Kidney (tissue), 14 donors: ENCODE data around the gene CRABP2. TPM values are rescaled to one million over a fixed set of nuclear protein-coding genes. Genes with fewer than 3 reads are reported as not detected.
A peak's percentile ranks its signal among the peaks of the same experiment; 100 is the strongest.

Experiments
- DNase-seq, 5 donors: peaks; one replicate each; pipeline ENCODE4 v3.0.0-alpha.2; 2013 to 2020
- FAIRE-seq: peaks from 2 replicates; lab custom pipeline; 2012; peaks lifted over from hg19 to GRCh38; lab: Jason Lieb, UNC
- H3K27ac ChIP-seq, 2 donors: one replicate each; pipeline ENCODE4 v1.7.0; 2013; ENCODE audit warnings: low read depth in 2 of 2, low read length in 2 of 2, inconsistent platforms in 1 of 2
- H3K27me3 ChIP-seq: one replicate; pipeline ENCODE4 v1.7.1; 2013; ENCODE audit warnings: low read length, inconsistent platforms; ENCODE audit not compliant: control insufficient read depth, insufficient read depth
- H3K36me3 ChIP-seq, 3 donors: one replicate each; pipeline versions ENCODE4 v1.7.0 to v1.7.1; 2013; ENCODE audit warnings: low read length in 3 of 3, control low read depth in 1 of 3, inconsistent platforms in 1 of 3; ENCODE audit not compliant: insufficient read depth in 3 of 3, control insufficient read depth in 2 of 3
- H3K4me1 ChIP-seq, 3 donors: one replicate each; pipeline versions ENCODE4 v1.7.0 to v1.7.1; 2013; ENCODE audit warnings: low read length in 3 of 3, inconsistent platforms in 1 of 3, low read depth in 1 of 3; ENCODE audit not compliant: control insufficient read depth in 2 of 3, insufficient read depth in 2 of 3
- H3K4me3 ChIP-seq, 3 donors: one replicate each; pipeline versions ENCODE4 v1.7.0 to v1.8.1; 2013; ENCODE audit warnings: low read length in 3 of 3, control low read depth in 1 of 3, inconsistent platforms in 1 of 3
- H3K9ac ChIP-seq, 3 donors: one replicate each; pipeline versions ENCODE4 v1.7.0 to v1.7.1; 2013; ENCODE audit warnings: low read length in 3 of 3, control low read depth in 1 of 3, inconsistent platforms in 1 of 3
- H3K9me3 ChIP-seq, 3 donors: one replicate each; pipeline versions ENCODE4 v1.7.0 to v1.7.1; 2013; ENCODE audit warnings: low read length in 3 of 3, control low read depth in 1 of 3, inconsistent platforms in 1 of 3; ENCODE audit not compliant: control insufficient read depth in 2 of 3, insufficient read depth in 1 of 3
- intact Hi-C: fragments of 100-400 bp; cut with DNase I; formaldehyde crosslinking; loops from one replicate; pipeline ENCODE4 v1.11.1; 2022
- polyA plus RNA-seq: library from polyadenylated mRNA; stranded (reverse); fragments of 350-450 nt; fragmentation: Illumina TruSeq; extraction: RNeasy Lipid Tissue Mini Kit (QIAGEN cat#74804); gene quantifications from one replicate; pipeline ENCODE4 v1.2.3, GENCODE V29; 2014; ENCODE audit warnings: low read depth, low replicate concordance; ENCODE audit not compliant: insufficient read depth
- total RNA-seq: library from RNA; stranded (reverse); fragmentation: NEBNext Ultra II Directional; extraction: Animal tissue kit (Norgen Biotek cat#: 25700); gene quantifications from one replicate; pipeline ENCODE4 v1.2.1, GENCODE V29; 2021
- TF ChIP-seq, protein P1 (sequence below): IDR thresholded peaks from 3 replicates; pipeline ENCODE4 v1.5.1; 2012; ENCODE audit warnings: mild to moderate bottlenecking, moderate library complexity, borderline replicate concordance; ENCODE audit not compliant: insufficient read depth; ENCODE audit errors: extremely low read depth
- donor health status: control.
- donor health status: control.
- donor health status: control.
- donor health status: control.
- donor health status: control.
- donor health status: DM: yes; HTN: yes; CAD: no.
- donor health status: Normal renal cell carcinoma (clear cell type).

The CRABP2 gene
- total and polyA plus RNA-seq, 2 donors from 2014 or later: 15.2 to 21.6 TPM

DNA sequence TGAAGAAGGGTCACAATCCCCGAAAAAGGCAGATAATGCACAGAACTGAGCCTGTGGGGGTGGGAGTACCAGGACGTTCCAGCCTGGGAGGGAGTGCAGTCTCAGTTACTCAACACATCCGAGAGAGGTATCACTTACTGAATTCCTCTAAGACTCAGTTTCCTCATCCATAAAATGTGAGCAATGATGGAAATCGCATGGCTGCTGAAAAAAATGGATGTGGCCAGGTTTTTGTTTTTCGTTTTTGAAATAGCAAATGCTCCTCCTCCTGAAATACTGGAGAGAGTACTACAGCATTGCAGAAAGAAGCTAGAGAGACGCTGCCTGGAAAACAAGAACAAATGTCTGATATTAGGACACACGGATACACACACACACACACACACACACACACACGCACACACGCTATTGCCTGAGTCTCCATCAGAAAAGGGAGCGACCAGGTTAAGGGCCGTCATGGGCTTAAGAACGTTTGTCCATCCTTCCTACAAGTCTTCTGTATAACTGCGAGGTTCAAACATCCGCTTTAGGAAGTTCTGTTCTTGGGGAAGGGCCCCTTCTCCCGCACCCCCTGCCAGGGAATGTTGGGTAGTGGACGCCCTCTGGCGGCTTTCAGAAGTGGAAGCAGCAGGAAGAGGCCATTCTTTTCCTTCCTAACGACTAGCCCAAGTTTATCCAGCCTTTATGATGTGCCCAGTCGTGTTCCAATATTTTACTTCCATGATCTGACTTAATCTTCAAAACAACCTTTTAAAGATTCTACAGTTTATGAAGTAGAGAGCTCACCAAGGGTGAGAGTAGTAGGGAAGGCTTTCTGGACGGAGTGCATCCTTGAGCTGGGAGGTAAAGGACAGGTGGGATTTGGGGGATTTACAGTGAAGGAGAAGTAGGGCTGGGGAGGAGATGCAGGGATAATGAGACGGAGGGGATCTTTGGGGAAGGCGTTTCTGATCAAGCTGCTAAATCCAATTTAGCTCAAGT, 27.5 kb downstream of the CRABP2 start:
- no peaks in the 10 kb centered on the region for H3K9me3 ChIP-seq
- peak overlapping the region in 2 of 3 donors; percentile 26 to 49 for H3K9ac ChIP-seq
- no peaks in the 10 kb centered on the region for H3K36me3 ChIP-seq
- DNase-seq: peak in 4 of 5 donors; percentile 79 to 95 (median 85)
- TF ChIP-seq, protein P1, sequence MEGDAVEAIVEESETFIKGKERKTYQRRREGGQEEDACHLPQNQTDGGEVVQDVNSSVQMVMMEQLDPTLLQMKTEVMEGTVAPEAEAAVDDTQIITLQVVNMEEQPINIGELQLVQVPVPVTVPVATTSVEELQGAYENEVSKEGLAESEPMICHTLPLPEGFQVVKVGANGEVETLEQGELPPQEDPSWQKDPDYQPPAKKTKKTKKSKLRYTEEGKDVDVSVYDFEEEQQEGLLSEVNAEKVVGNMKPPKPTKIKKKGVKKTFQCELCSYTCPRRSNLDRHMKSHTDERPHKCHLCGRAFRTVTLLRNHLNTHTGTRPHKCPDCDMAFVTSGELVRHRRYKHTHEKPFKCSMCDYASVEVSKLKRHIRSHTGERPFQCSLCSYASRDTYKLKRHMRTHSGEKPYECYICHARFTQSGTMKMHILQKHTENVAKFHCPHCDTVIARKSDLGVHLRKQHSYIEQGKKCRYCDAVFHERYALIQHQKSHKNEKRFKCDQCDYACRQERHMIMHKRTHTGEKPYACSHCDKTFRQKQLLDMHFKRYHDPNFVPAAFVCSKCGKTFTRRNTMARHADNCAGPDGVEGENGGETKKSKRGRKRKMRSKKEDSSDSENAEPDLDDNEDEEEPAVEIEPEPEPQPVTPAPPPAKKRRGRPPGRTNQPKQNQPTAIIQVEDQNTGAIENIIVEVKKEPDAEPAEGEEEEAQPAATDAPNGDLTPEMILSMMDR: peak; percentile 67
- H3K4me3 ChIP-seq: peak overlapping the region; percentile 22 to 68 (median 55)
- peaks cover 3 to 16% (median 6%) of the 10 kb centered on the region in 3 donors for H3K4me1 ChIP-seq
- intact Hi-C loops: no loop called here
- FAIRE-seq: peak; percentile 8
- peak overlapping the region; percentile 7 to 57 for H3K27ac ChIP-seq
- peaks cover 10% of the 10 kb centered on the region for H3K27me3 ChIP-seq

DNA sequence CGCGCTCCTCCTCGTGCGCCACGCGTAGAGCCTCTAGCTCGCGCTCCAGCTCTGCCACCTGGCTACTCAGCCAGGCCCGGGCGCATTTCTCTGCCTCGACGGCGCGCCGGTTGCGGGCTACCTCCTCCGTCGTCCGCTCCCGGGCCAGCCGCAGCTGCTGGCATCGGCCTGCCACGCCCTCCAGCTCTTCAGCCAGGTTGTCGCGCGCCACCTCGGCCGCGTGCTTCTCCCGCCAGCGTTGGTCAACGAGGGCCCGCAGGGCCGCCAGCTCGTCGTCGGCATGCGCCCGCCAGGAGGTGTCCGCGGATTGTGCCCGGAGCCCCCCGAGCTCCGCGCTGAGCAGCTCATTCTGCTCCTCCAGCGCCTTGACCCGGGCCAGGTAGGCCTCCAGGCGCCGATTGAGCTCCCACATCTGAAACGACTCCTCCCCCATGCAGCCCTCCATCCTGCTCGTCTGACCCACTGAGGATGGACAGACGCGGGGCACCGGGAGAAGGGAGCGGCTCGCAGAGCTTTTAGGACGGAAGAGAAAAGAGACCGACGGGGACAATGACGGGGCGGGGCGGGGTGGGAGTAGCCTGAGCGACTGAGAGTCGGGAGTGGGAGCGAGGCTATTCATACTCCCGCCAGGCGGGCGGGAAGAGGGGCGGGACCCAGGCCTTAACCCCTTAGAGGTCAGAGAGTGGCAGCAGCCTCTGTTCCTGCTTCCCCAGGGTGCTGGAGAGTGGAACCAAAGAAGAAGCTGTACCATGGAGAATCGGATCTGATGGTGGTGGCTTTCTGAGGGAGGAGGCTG, 28.4 kb downstream of the CRABP2 start, which contains the start of gene NES:
Gene NES, minus strand, starts transcription at position 588 of the 796 bp plus-strand sequence. Its CDS starts 143 bp downstream, at position 445.
- Histone ChIP-seq H3K36me3 (no peaks in the 10 kb centered on the region), H3K4me3 (peak within 1 kb of the TSS; percentile 44 to 68 (median 58)), H3K9ac (peak within 1 kb of the TSS; percentile 49 to 67 (median 49)), H3K9me3 (no peaks in the 10 kb centered on the region), H3K27me3 (peaks cover 10% of the 10 kb centered on the region), H3K27ac (peak within 1 kb of the TSS; percentile 57 to 69), H3K4me1 (peaks cover 3 to 16% (median 6%) of the 10 kb centered on the region in 3 donors)
- FAIRE-seq: no peak
- TF ChIP-seq, protein P1: no peak
- intact Hi-C loops: no loop called here
- peak; percentile 86 to 93 (median 92) for DNase-seq

DNA sequence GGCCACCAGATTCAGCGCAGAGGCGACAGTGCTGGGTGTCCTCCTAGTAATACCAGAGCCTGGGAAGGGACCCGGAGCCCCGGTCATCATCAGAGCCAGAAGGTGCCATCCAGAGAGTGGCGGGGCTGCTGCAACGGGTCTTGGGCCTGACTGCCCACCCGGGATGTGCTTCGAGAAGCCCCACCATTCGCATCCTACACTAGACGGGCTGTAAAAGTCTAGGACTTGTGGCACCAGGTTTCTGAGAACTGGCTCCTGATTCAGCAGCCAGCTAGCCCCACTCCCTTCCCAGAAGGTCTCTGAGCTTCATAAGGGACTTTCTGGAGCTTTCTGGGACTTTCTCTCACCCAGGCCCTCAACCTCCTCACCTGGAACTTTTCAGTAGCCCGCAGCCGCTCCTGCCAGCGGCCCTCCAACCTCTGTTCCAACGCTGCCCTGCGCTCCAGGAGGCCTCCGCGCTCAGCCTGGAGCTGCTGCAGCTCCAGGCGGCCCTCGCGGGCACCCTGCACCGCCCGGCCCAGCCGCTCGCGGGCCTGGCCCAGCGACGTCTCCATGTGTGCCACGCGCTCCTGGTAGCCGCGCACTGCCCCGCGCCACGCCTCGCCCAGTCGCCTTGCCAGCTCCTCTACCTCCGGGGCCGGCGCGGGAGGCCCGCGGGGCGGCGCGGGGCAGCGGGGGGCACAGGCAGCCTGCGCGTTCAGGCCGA, 29.1 kb downstream of the CRABP2 start:
- DNase-seq: peak in 1 of 5 donors; percentile 43
- intact Hi-C loops: no loop called here
- no peaks in the 10 kb centered on the region for H3K9me3 ChIP-seq

More for the DNA sequence above, 29.1 kb downstream of the CRABP2 start:
- Histone ChIP-seq H3K9ac (peak overlapping the region; percentile 30 to 67 (median 59)), H3K4me1 (peaks cover 3 to 16% (median 6%) of the 10 kb centered on the region in 3 donors), H3K27me3 (peaks cover 10% of the 10 kb centered on the region), H3K27ac (peak overlapping the region; percentile 51 to 69), H3K4me3 (peak overlapping the region; percentile 44 to 58 (median 57)), H3K36me3 (peaks cover 0 to 1% (median 0%) of the 10 kb centered on the region in 3 donors)
- TF ChIP-seq, protein P1: no peak
- no peak for FAIRE-seq
